ENCODE results near the gene LUC7L2. TPM values are rescaled to one million over a fixed set of nuclear protein-coding genes. Genes with fewer than 3 reads are reported as not detected.

LUC7L2 gene
- total and polyA plus RNA-seq, 8 donors = 20.5 to 133 (median 60.6) TPM

DNA sequence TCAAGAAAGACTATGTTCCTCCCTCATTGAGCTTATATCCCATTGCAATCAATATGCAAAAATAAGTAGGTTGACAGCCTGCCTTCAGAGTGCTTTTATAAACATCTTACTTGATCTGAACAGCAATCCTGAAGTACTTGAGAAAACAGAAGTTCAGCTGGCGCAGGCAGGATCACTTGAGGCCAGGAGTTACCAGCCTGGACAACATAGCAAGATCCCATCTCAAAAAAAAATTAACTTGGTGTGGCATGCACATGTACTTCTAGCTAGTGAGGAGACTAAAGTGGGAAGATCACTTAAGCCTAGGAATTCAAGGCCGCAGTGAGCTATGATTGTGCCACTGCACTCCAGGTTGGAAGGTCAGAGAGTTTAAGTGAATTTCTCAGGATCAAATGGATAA lies 30.1 kb downstream of the LUC7L2 start:
- no peak for DNase-seq
- peaks cover 12 to 91% (median 82%) of the 10 kb centered on the region in 4 donors for H3K36me3 ChIP-seq
- intact Hi-C loops (cut with DNase I; ENCODE audit: low total_unique reads) = no loop called here
- H3K27ac ChIP-seq = no peak overlapping the region
- H3K4me1 ChIP-seq = peaks cover 0 to 21% (median under 1%) of the 10 kb centered on the region in 4 donors
- WGBS, 5 donors = 96 to 100% (median 98%) methylated on average over 2 of the region's 2 CpGs
- no peak overlapping the region for H3K4me3 ChIP-seq
- H3K27me3 ChIP-seq = no peaks in the 10 kb centered on the region
- no peaks in the 10 kb centered on the region for H3K9me3 ChIP-seq
- TF ChIP-seq EP300 (IDR thresholded peaks at IDR 0.05) (no peak), POLR2AphosphoS5 (IDR thresholded peaks at IDR 0.05) (no peak), CTCF (IDR thresholded peaks at IDR 0.05) (no peak), POLR2A (IDR thresholded peaks at IDR 0.05) (no peak)

- Histone ChIP-seq H3K36me3 (peaks cover 6 to 82% (median 69%) of the 10 kb centered on the region in 4 donors), H3K27ac (no peak overlapping the region), H3K27me3 (no peaks in the 10 kb centered on the region), H3K4me1 (peaks cover 0 to 33% (median 5%) of the 10 kb centered on the region in 4 donors), H3K9me3 (no peaks in the 10 kb centered on the region), H3K4me3 (no peak overlapping the region)
- DNase-seq = no peak
- TF ChIP-seq CTCF (IDR thresholded peaks at IDR 0.05) (no peak), POLR2AphosphoS5 (IDR thresholded peaks at IDR 0.05) (no peak), POLR2A (IDR thresholded peaks at IDR 0.05) (no peak), EP300 (IDR thresholded peaks at IDR 0.05) (no peak)
- intact Hi-C loops (cut with DNase I; ENCODE audit: low total_unique reads) = no loop called here
- 94 to 100% (median 100%) methylated on average over 1 of the region's 1 CpG for whole genome bisulfite sequencing, 5 donors
These were observed 34.0 kb downstream of the LUC7L2 start for GRCh38 chr7:139393621-139394211.

DNA sequence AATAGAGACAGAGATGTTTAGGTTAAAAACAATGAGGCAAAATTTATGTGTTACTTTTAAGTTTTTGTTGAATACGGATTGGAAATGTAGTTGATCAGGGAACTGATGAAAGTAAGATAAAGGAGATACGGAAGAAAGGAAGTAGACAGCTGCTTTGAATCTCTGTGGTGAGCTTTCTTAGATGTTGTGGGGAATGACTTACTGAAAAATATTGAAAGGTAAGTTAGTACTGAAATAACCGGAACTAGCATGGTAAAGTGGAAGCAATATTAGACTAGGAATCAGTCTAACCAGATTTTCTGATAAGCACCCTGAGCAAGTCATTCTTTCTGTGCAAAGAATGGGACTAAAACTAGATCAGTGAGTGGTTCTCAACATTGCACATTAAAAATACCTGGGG lies 34.8 kb downstream of the LUC7L2 start:
- TF ChIP-seq POLR2A (IDR thresholded peaks at IDR 0.05) (no peak), CTCF (IDR thresholded peaks at IDR 0.05) (no peak), EP300 (IDR thresholded peaks at IDR 0.05) (no peak), POLR2AphosphoS5 (IDR thresholded peaks at IDR 0.05) (no peak)
- WGBS, 5 donors = 75 to 91% (median 81%) methylated on average over 3 of the region's 3 CpGs
- Histone ChIP-seq H3K4me1 (peaks cover 0 to 33% (median 5%) of the 10 kb centered on the region in 4 donors), H3K4me3 (no peak overlapping the region), H3K27me3 (no peaks in the 10 kb centered on the region), H3K9me3 (no peaks in the 10 kb centered on the region), H3K36me3 (peaks cover 3 to 85% (median 72%) of the 10 kb centered on the region in 4 donors), H3K27ac (no peak overlapping the region)
- intact Hi-C loops (cut with DNase I; ENCODE audit: low total_unique reads) = no loop called here
- no peak for DNase-seq

DNA sequence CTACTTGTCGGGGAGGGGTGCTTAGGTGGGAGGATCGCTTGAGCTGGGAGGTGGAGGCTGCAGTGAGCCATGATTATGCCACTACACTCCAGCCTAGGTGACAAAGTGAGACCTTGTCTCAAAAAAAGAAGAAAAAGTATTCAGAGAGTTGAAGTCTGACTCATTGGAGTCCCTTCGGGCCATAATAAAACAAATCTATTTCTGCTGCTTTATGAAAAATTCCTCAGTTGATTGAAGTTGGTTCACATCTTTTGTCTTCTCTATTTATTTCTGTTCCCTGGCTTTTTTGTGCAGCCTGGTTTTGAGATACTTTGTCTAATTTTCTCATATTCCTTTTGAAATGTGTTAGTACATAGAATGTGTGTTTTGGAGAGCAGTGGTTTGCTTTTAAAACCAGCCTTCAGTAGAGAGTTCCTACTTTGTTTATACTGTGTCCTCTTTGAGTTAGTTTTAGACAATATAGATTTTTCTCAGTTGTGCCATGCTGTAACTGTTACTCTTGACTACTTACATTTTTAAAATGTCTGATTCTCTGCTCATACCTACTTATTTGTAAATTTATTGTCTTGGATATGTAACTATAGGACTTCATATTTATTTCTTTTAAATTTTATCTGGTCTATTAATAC lies 36.7 kb downstream of the LUC7L2 start:
- H3K4me3 ChIP-seq = no peak overlapping the region
- no peak overlapping the region for H3K27ac ChIP-seq
- H3K4me1 ChIP-seq = peaks cover 0 to 33% (median 5%) of the 10 kb centered on the region in 4 donors
- H3K27me3 ChIP-seq = no peaks in the 10 kb centered on the region
- intact Hi-C loops (cut with DNase I; ENCODE audit: low total_unique reads) = no loop called here
- TF ChIP-seq POLR2A (IDR thresholded peaks at IDR 0.05) = no peak
- TF ChIP-seq CTCF (IDR thresholded peaks at IDR 0.05) = no peak
- TF ChIP-seq POLR2AphosphoS5 (IDR thresholded peaks at IDR 0.05) = no peak
- TF ChIP-seq EP300 (IDR thresholded peaks at IDR 0.05) = no peak
- no peaks in the 10 kb centered on the region for H3K9me3 ChIP-seq
- DNase-seq = no peak
- WGBS, 5 donors = 86 to 92% (median 89%) methylated on average over 3 of the region's 3 CpGs
- H3K36me3 ChIP-seq = peaks cover 4 to 84% (median 74%) of the 10 kb centered on the region in 4 donors
